SH-SY5Y (cell line): Measurements from ENCODE around the gene PPOX.

Source experiments
- GATA2 ChIP-seq: IDR thresholded peaks from 2 replicates; pipeline ENCODE4 v1.6.1; 2011; ENCODE audit warnings: mild to moderate bottlenecking, low read depth, low read length
- GATA3 ChIP-seq: IDR thresholded peaks from 2 replicates; pipeline ENCODE4 v1.6.1; 2011; ENCODE audit warnings: low read depth, mild to moderate bottlenecking, low read length, moderate library complexity

DNA sequence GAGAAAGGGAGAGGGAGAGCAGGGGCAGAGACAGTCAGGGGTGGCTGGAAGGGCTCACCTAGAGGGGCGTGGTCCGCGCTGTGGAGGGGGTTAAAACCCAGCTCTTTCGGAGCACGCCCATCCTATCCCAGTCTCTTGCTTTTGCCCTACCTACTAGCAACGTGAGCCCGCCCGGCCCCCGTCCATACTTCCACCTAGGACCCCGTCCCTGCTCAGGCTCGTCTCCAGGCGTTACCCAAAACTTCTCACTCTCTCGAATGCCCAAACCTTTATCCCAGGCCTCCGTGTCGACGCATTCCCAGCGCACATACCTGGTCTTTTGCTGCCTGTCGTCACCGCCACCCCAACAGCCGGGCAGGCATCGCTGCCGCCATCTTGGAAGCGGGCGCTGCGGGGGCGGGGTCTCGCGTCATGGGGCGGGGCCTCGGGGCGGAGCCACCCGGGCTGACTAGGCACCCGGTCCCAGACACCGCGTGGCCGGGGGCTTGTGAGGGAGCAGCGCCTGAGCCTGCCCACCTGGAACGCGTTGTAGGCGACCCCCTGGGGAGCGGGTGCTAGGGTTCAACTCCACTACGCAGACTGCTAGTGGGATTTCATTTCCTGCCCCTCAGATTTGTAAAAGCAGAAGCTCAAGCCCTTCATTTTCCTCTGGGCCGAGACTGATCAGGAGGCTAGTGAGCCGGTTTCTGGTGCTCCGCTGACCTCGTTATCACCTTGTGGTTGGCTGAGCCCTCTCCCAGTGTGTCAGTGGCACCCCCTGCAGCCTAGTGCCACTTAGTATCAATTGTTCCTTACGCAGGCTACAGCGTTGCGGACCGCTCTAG, 11.1 kb downstream of the PPOX start, which contains the start of gene B4GALT3:
- TF ChIP-seq GATA2 (no peak), GATA3 (no peak)
